Motor neuron (in vitro differentiated cells): ENCODE measurements around the gene ACVR2A. TPM values are rescaled to one million over a fixed set of nuclear protein-coding genes. Genes with fewer than 3 reads are reported as not detected.

Source experiments
- ATAC-seq, 8 experiments: fragments of 200-7000 bp; cut with Tn5 transposase; replicated peaks in 6 of 8; 2 replicates each; pipeline ENCODE4 v1.8.0; 2021; ENCODE audit warnings: mild to moderate bottlenecking in 8 of 8, moderate library complexity in 8 of 8
- H3K27ac ChIP-seq, 2 donors: fragments of 250-450 bp; sonication (Bioruptor Pico); 2 replicates each; pipeline ENCODE4 v1.9.0; 2021; ENCODE audit warnings: antibody characterized with exemption in 2 of 2, mild to moderate bottlenecking in 2 of 2, moderate library complexity in 1 of 2
- H3K4me1 ChIP-seq, 2 donors: fragments of 250-450 bp; sonication (Bioruptor Pico); replicated peaks in 1 of 2; 2 replicates each; pipeline ENCODE4 v1.6.1; 2021; ENCODE audit warnings: antibody characterized with exemption in 2 of 2, mild to moderate bottlenecking in 2 of 2, moderate library complexity in 1 of 2
- H3K4me3 ChIP-seq, 5 donors: fragments of 250-450 bp; sonication (Bioruptor Pico); 2 replicates each; pipeline ENCODE4 v1.9.0; 2021; ENCODE audit warnings: antibody characterized with exemption in 5 of 5, mild to moderate bottlenecking in 5 of 5, moderate library complexity in 4 of 5
- WGBS, 10 experiments: fragments of 450-650 bp; shearing (Covaris generic); methylation state at CpG; one replicate each; pipeline ENCODE4 v1.0.0; 2022; 5-methylcytosine and 5-hydroxymethylcytosine counted together
- in situ Hi-C, 9 experiments: fragments of 400-800 bp; cut with MboI; loops; one replicate each; pipeline ENCODE4 v1.15.0; 2021; ENCODE audit warnings: low sequenced_read_pairs in 9 of 9, low pct_unique_long_range_greater_than_20kb in 2 of 9; ENCODE audit not compliant: unreplicated experiment in 9 of 9
- total RNA-seq, 8 experiments: library from RNA; unstranded; fragments of 300-600 nt; gene quantifications; 2 replicates each; pipeline versions ENCODE4 v1.2.3 to v1.2.4, GENCODE V29; 2022

ACVR2A gene
- total RNA-seq, 8 experiments from 2014 or later: 9.3 to 56.9 (median 35.3) TPM

- in situ Hi-C loops: no loop called here
- Histone ChIP-seq H3K4me1 (peaks cover 4 to 17% of the 10 kb centered on the region in 2 donors), H3K27ac (peak overlapping the region; percentile 95 to 97), H3K4me3 (peak overlapping the region; percentile 69 to 96 (median 72))
- peak; percentile 86 to 90 (median 88) for ATAC-seq
- 0 to 7% (median 0%) methylated on average over 1 to 10 of the region's 113 CpGs; no CpG with 5 or more reads in 5 of the 10 experiments for WGBS, 10 experiments
Measured at GRCh38 chr2:147843864-147844696, 749 bp upstream of the ACVR2A start.

DNA sequence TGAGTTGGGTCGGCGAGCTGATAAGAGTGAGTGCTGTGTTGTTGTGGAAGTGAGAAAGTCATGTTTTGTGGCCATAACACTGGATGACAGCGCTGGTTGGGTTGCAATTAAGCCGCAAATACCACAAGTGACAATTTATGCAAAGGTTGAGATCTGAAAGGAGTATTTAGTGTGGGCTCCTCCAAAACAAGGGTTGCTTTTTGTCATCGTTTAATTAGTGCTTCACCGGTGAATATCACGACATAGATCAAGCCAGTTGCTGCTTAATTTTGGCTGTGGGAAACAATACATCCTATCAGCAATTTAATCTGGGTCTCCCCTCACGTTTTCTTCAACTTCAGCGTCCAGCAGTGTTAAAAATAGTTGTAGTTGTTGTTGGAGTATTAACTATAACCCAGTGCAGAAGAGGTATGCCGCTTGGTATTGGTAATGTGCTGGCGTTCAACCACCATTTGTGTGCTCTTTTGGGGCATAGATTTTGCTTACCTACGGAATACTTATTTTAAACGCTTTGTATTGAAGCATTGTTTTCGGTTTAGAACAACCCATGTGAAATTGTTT lies 662 bp downstream of the ACVR2A start:
- Histone ChIP-seq H3K4me1 (peaks cover 9 to 21% of the 10 kb centered on the region in 2 donors), H3K27ac (no peak overlapping the region), H3K4me3 (peak overlapping the region; percentile 69 to 96 (median 72))
- WGBS, 10 experiments: 0 to 5% (median 0%) methylated on average over 5 to 12 of the region's 14 CpGs
- ATAC-seq: no peak
- in situ Hi-C loops: no loop called here

DNA sequence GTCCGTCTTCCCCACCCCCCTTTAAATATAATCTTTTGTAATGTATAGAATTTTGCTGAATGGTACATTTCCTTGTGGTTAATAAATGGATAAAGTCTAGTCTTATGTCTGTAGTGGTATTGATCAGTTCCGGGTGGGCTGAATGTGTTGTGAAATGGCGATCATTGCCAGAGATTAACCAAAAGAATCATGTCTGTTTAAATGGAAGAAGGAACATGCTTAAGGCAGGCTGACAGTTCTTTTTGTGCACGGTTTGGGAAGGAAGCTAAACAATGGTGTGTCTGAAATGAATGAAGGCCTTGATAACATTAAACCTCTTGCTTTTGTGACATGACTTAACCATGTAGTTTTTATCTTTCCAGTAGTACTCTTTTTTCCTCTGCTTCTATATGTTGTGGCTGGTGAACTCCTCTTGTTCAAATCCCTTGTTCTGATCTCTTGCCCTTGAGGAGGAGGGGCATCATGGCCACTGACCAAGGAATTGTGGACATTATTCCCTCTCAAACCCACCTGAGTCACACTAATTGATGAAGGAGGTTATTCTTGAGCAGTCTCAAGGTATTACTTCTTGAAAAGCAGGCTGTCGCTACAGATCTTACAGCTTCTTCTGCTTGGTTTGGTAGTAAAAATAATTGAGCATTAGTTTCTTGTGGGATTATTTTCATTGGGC lies 1.7 kb downstream of the ACVR2A start:
- Histone ChIP-seq H3K4me3 (peak overlapping the region; percentile 69 to 96 (median 72)), H3K27ac (peak overlapping the region in 1 of 2 donors; percentile 25), H3K4me1 (peaks cover 9 to 21% of the 10 kb centered on the region in 2 donors)
- no peak for ATAC-seq
- in situ Hi-C loops: no loop called here
- WGBS, 10 experiments: 0 to 17% (median 4%) methylated on average over 1 to 5 of the region's 5 CpGs; no CpG with 5 or more reads in 1 of the 10 experiments

GRCh38 chr2:147847746-147848391 lies 3.0 kb downstream of the ACVR2A start:
- H3K27ac ChIP-seq: no peak overlapping the region
- H3K4me1 ChIP-seq: peaks cover 5 to 15% of the 10 kb centered on the region in 2 donors
- in situ Hi-C loops: no loop called here
- H3K4me3 ChIP-seq: peak overlapping the region; percentile 9 to 96 (median 71)
- no peak for ATAC-seq

DNA sequence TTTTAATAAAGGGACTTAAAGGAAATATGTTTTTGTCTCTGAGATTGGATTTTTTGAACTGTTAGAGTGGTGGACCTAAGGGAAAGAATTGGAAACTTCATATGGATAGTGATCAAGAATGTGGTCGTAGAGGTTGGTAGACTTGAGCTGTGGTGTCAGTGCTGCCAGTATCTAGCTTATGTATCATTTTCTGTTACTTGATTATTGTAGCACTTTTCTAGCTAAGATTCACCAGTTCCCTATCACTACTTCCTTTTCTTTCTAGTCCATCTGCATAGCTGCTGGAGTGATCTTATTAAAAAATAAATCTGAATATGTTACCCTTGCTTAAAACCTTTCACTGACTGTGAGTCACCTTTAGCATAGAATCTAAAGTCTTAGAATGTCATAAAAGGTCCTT lies 6.0 kb downstream of the ACVR2A start:
- no peak overlapping the region for H3K27ac ChIP-seq
- in situ Hi-C loops: loop anchor here in 1 of 9 experiments (25.0 kb wide), 1 partner anchor 464 kb away; no protein-coding TSS in a partner anchor
- ATAC-seq: no peak
- no peak overlapping the region for H3K4me3 ChIP-seq
- 60 to 100% (median 83%) methylated on average over 1 of the region's 1 CpG; no CpG with 5 or more reads in 4 of the 10 experiments for WGBS, 10 experiments
- peaks cover 5 to 13% of the 10 kb centered on the region in 2 donors for H3K4me1 ChIP-seq

DNA sequence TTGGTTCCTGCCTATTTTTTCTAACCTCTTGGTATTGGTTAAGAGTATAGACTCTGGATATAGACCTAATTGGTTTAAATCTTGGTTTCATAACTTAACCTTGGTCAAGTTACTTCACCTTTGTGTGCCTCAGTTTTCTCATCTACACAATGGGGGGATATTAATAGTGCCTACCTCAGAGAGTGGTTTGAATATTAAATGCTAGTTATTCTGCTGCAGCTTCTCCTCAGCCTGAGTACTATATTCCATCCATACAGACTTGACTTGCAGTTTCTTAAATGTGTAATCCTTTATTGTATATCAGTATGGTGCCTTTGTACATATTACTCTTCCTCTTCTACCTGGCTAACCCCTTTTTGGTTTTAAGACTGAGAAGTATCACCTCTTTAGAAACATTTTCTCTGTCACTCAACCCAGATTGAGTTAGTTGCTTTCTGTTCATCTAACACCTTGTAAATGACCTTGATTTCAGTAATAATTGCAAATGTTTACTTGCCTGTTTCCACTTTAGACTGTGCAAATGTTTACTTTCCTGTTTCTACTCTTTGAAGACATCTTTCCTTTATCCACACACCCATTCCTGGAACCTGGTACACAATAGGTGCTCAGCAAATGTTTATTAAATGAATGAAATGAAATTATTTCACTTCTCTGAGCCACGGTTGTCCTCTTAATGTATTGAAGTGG lies 6.6 kb downstream of the ACVR2A start:
- 57 to 100% (median 100%) methylated on average over 1 of the region's 1 CpG for WGBS, 10 experiments
- no peak for ATAC-seq
- in situ Hi-C loops: loop anchor here in 1 of 9 experiments (25.0 kb wide), 1 partner anchor 464 kb away; no protein-coding TSS in a partner anchor
- Histone ChIP-seq H3K4me3 (no peak overlapping the region), H3K4me1 (peaks cover 5 to 13% of the 10 kb centered on the region in 2 donors), H3K27ac (no peak overlapping the region)

GRCh38 chr2:147854557-147855134 lies 9.8 kb downstream of the ACVR2A start:
- ATAC-seq: no peak
- no peak overlapping the region for H3K27ac ChIP-seq
- 60 to 100% (median 100%) methylated on average over 1 to 5 of the region's 6 CpGs; no CpG with 5 or more reads in 1 of the 10 experiments for whole genome bisulfite sequencing, 10 experiments
- H3K4me3 ChIP-seq: no peak overlapping the region
- in situ Hi-C loops: loop anchor here in 1 of 9 experiments (25.0 kb wide), 1 partner anchor 467 kb away; no protein-coding TSS in a partner anchor
- H3K4me1 ChIP-seq: peaks cover 5 to 12% of the 10 kb centered on the region in 2 donors

DNA sequence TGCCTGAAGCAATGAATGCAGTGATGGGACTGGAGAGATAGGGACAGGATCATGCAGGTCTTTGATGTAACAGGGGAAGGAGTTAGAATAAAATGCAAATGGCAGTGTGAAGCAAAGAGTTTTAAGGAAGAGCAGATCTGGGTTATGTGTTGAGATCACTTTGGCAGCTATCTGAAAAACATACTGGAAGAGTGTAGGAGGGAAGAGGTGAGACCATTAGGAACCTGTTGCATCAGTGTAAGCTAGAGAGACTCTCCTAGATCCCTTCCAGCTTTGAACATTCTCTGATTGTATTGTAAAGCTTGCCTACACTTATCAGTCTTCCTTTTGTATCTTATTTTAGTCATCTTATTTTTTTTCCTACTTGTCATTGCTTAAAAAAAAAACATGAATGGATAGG lies 10.5 kb downstream of the ACVR2A start:
- peak in 2 of 8 experiments; percentile 18 to 43 for ATAC-seq
- H3K4me3 ChIP-seq: no peak overlapping the region
- in situ Hi-C loops: loop anchor here in 1 of 9 experiments (25.0 kb wide), 1 partner anchor 468 kb away; no protein-coding TSS in a partner anchor
- H3K27ac ChIP-seq: no peak overlapping the region
- H3K4me1 ChIP-seq: peaks cover 4 to 13% of the 10 kb centered on the region in 2 donors

- H3K4me3 ChIP-seq: no peak overlapping the region
- in situ Hi-C loops: loop anchor here in 1 of 9 experiments (25.0 kb wide), 1 partner anchor 469 kb away; no protein-coding TSS in a partner anchor
- ATAC-seq: no peak
- H3K27ac ChIP-seq: no peak overlapping the region
- peaks cover 3 to 18% of the 10 kb centered on the region in 2 donors for H3K4me1 ChIP-seq
Measured at GRCh38 chr2:147855977-147856376, 11.1 kb downstream of the ACVR2A start.

- 71 to 100% (median 80%) methylated on average over 1 of the region's 1 CpG; no CpG with 5 or more reads in 3 of the 10 experiments for WGBS, 10 experiments
- H3K4me3 ChIP-seq: no peak overlapping the region
- peaks cover 7 to 29% of the 10 kb centered on the region in 2 donors for H3K4me1 ChIP-seq
- ATAC-seq: no peak
- in situ Hi-C loops: loop anchor here in 1 of 9 experiments (25.0 kb wide), 1 partner anchor 473 kb away; no protein-coding TSS in a partner anchor
- H3K27ac ChIP-seq: no peak overlapping the region
Measured at GRCh38 chr2:147860009-147860408, 15.2 kb downstream of the ACVR2A start.

DNA sequence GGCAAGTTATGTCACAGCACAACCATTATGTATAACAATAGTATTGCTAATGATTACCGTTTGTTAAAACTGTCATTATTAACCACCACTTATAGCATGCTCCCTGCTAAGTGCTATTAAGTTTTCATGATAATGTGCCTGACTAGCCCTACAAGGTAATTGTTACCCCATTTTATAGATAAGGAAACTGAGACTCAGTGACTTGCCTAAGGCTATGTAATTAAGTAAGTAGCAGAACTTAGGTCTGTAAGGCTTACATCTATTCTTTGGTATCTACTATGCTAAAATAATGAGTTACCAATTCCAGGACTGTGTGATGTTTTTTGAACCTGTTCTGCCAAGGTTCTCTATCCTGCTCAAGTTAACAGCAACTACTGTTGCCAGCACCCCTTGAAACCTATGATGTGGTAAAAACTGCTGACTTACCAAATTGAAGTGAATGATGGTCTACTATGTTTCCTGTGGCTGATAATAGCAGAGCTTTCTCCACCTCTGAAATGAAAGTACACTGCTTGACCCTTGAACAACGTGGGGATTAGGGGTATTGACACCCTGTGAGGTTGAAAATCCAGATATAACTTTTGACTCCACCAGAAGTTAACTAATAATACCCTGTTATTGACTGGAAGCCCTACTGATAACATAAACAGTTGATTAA lies 18.2 kb downstream of the ACVR2A start:
- no peak for ATAC-seq
- peaks cover 7 to 28% of the 10 kb centered on the region in 2 donors for H3K4me1 ChIP-seq
- H3K4me3 ChIP-seq: no peak overlapping the region
- in situ Hi-C loops: loop anchor here in 1 of 9 experiments (25.0 kb wide), 1 partner anchor 476 kb away; no protein-coding TSS in a partner anchor
- no peak overlapping the region for H3K27ac ChIP-seq
- 8 to 100% (median 59%) methylated on average over 1 to 2 of the region's 2 CpGs; no CpG with 5 or more reads in 1 of the 10 experiments for WGBS, 10 experiments
